Smooth muscle cell (in vitro differentiated cells): ENCODE results near the gene SLC22A4. TPM values are rescaled to one million over a fixed set of nuclear protein-coding genes. Genes with fewer than 3 reads are reported as not detected.

Experiments used
- DNase-seq: peaks from one replicate; lab custom pipeline; 2025; ENCODE audit not compliant: unreplicated experiment; lab: John Stamatoyannopoulos, UW
- H2AFZ ChIP-seq: fragments of 200-600 bp; sonication (generic); 2 replicates; pipeline ENCODE4 v1.6.0; 2016; ENCODE audit warnings: antibody characterized with exemption, low read depth, mild to moderate bottlenecking
- H3F3A ChIP-seq: fragments of 200-600 bp; sonication (generic); 2 replicates; pipeline ENCODE4 v1.6.0; 2017; ENCODE audit warnings: antibody characterized with exemption, low read depth
- H3K27ac ChIP-seq: fragments of 200-600 bp; sonication (generic); 2 replicates; pipeline ENCODE4 v1.5.1; 2016; ENCODE audit warnings: low read depth, mild to moderate bottlenecking
- H3K27me3 ChIP-seq: fragments of 200-600 bp; sonication (generic); 2 replicates; pipeline ENCODE4 v1.6.1; 2016; ENCODE audit warnings: low read depth, mild to moderate bottlenecking
- H3K36me3 ChIP-seq: fragments of 200-600 bp; sonication (generic); 2 replicates; pipeline ENCODE4 v1.5.1; 2016; ENCODE audit warnings: low read depth
- H3K4me1 ChIP-seq: fragments of 200-600 bp; sonication (generic); 2 replicates; pipeline ENCODE4 v1.5.1; 2016; ENCODE audit warnings: low read depth
- H3K4me2 ChIP-seq: fragments of 200-600 bp; sonication (generic); 2 replicates; pipeline ENCODE4 v1.6.0; 2016; ENCODE audit warnings: mild to moderate bottlenecking
- H3K4me3 ChIP-seq: fragments of 200-600 bp; sonication (generic); 2 replicates; pipeline ENCODE4 v1.5.1; 2016; ENCODE audit warnings: mild to moderate bottlenecking
- H3K79me2 ChIP-seq: fragments of 200-600 bp; sonication (generic); 2 replicates; pipeline ENCODE4 v1.6.0; 2016; ENCODE audit warnings: low read depth, mild to moderate bottlenecking
- H3K9ac ChIP-seq: fragments of 200-600 bp; sonication (generic); 2 replicates; pipeline ENCODE4 v1.6.0; 2016; ENCODE audit warnings: low read depth
- H3K9me3 ChIP-seq: fragments of 200-600 bp; sonication (generic); replicated peaks from 2 replicates; pipeline ENCODE4 v1.5.1; 2016; ENCODE audit warnings: low read depth
- H4K20me1 ChIP-seq: fragments of 200-600 bp; sonication (generic); 2 replicates; pipeline ENCODE4 v1.6.0; 2016; ENCODE audit warnings: low read depth
- CTCF ChIP-seq: fragments of 200-600 bp; sonication (generic); IDR thresholded peaks from 2 replicates; pipeline ENCODE4 v1.5.1; 2017; ENCODE audit warnings: borderline replicate concordance, mild to moderate bottlenecking, antibody characterized with exemption; ENCODE audit not compliant: insufficient read depth, poor library complexity, severe bottlenecking
- WGBS: methylation state at CpG from one replicate; pipeline ENCODE4 v1.1.7; 2016; ENCODE audit warnings: low lambda C conversion rate; 5-methylcytosine and 5-hydroxymethylcytosine counted together
- polyA plus RNA-seq: library from polyadenylated mRNA; unstranded; fragments of >200 nt; fragmentation: Nextera tagmentation; extraction: Ambion mirVana; gene quantifications from 2 replicates; pipeline ENCODE4 v1.2.1, GENCODE V29; 2016
- total RNA-seq: library from RNA; depleted of rRNA; stranded (reverse); fragments of >200 nt; gene quantifications from 2 replicates; pipeline ENCODE4 v1.2.3, GENCODE V29; 2014

Gene SLC22A4
- total and polyA plus RNA-seq, 2 experiments from 2014 or later = 3.1 to 3.8 TPM

DNA sequence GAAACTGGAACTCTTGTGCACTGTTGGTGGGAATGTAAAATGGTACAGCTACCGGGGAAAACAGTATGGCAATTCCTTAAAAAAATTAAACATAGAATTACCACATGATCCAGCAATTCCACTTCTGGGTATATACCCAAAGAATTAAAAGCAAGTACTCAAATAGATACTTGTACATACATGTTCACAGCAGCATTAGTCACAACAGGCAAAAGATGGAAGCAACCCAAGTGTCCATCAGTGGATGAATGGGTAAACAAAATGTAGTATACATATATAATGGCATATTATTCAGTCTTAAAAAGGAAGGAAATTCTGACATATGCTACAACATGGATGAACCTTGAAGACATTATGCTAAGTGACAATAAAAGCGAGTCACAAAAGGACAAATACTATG is 67.9 kb downstream of the SLC22A4 start:
- no peak for TF ChIP-seq CTCF
- no peaks in the 10 kb centered on the region for H3K79me2 ChIP-seq
- H3K36me3 ChIP-seq = no peaks in the 10 kb centered on the region
- H3K4me1 ChIP-seq = no peaks in the 10 kb centered on the region
- 100% methylated on average over 2 of the region's 2 CpGs for WGBS
- H3K9ac ChIP-seq = no peak overlapping the region
- no peaks in the 10 kb centered on the region for H3K27me3 ChIP-seq
- H3K4me2 ChIP-seq = no peak overlapping the region
- no peak overlapping the region for H3K4me3 ChIP-seq
- H3K27ac ChIP-seq = no peak overlapping the region
- H3K9me3 ChIP-seq = no peaks in the 10 kb centered on the region
- no peaks in the 10 kb centered on the region for H3F3A ChIP-seq
- no peak for DNase-seq
- no peaks in the 10 kb centered on the region for H4K20me1 ChIP-seq
- H2AFZ ChIP-seq = no peak overlapping the region

GRCh38 chr5:132363431-132364112 is 69.4 kb downstream of the SLC22A4 start:
- WGBS = 81% methylated on average over 7 of the region's 7 CpGs

DNA sequence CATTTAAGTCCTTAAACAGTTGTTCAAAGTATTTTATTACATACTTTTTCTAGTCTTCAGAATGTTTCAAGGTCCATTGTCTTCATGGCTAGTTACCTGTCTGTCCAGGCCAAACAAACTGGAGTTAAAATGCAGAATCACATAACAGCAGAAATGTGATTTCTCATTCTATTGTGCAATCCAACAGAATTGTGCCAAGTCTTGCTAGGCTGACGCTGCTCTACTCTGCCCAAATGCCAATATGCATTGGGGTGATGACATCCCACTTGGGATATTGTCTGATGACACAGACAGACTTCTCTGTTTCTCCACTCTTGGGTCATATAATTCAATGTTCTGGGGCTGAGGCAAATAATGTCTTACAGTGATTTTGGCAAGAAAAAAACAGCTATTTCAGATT is 70.1 kb downstream of the SLC22A4 start:
- Histone ChIP-seq H3K36me3 (no peaks in the 10 kb centered on the region), H3K9ac (no peak overlapping the region), H3F3A (no peaks in the 10 kb centered on the region), H3K4me3 (no peak overlapping the region), H3K4me2 (no peak overlapping the region), H3K9me3 (no peaks in the 10 kb centered on the region), H2AFZ (no peak overlapping the region), H3K27ac (no peak overlapping the region), H4K20me1 (no peaks in the 10 kb centered on the region), H3K4me1 (no peaks in the 10 kb centered on the region), H3K79me2 (no peaks in the 10 kb centered on the region), H3K27me3 (no peaks in the 10 kb centered on the region)
- TF ChIP-seq CTCF = no peak
- no peak for DNase-seq
- 86% methylated on average over 1 of the region's 1 CpG for WGBS

More at GRCh38 chr5:132363431-132364112, 69.4 kb downstream of the SLC22A4 start:
- H3K79me2 ChIP-seq = no peaks in the 10 kb centered on the region
- no peaks in the 10 kb centered on the region for H3K4me1 ChIP-seq
- no peak overlapping the region for H3K9ac ChIP-seq
- no peaks in the 10 kb centered on the region for H4K20me1 ChIP-seq
- no peaks in the 10 kb centered on the region for H3K27me3 ChIP-seq
- no peak overlapping the region for H3K4me2 ChIP-seq
- no peaks in the 10 kb centered on the region for H3F3A ChIP-seq
- TF ChIP-seq CTCF = no peak
- H3K4me3 ChIP-seq = no peak overlapping the region
- H3K9me3 ChIP-seq = no peaks in the 10 kb centered on the region
- no peak overlapping the region for H3K27ac ChIP-seq
- H2AFZ ChIP-seq = no peak overlapping the region
- H3K36me3 ChIP-seq = no peaks in the 10 kb centered on the region
- DNase-seq = no peak

- Histone ChIP-seq H3K9me3 (no peaks in the 10 kb centered on the region), H4K20me1 (no peaks in the 10 kb centered on the region), H3F3A (no peaks in the 10 kb centered on the region), H3K79me2 (no peaks in the 10 kb centered on the region), H3K4me1 (peaks cover under 1% of the 10 kb centered on the region), H3K27ac (no peak overlapping the region), H3K4me3 (no peak overlapping the region), H3K27me3 (no peaks in the 10 kb centered on the region), H3K36me3 (no peaks in the 10 kb centered on the region), H2AFZ (no peak overlapping the region), H3K9ac (no peak overlapping the region), H3K4me2 (no peak overlapping the region)
- no peak for DNase-seq
- WGBS = 56% methylated on average over 6 of the region's 6 CpGs
- TF ChIP-seq CTCF = no peak
Measured at GRCh38 chr5:132365213-132365612, 71.0 kb downstream of the SLC22A4 start.
